ENCODE data around the gene KIF22.

The KIF22 gene

GRCh38 chr16:29804020-29804419 lies 13.5 kb downstream of the KIF22 start:
- DNase-seq (ENCODE audit: low spot score), result no peak

DNA sequence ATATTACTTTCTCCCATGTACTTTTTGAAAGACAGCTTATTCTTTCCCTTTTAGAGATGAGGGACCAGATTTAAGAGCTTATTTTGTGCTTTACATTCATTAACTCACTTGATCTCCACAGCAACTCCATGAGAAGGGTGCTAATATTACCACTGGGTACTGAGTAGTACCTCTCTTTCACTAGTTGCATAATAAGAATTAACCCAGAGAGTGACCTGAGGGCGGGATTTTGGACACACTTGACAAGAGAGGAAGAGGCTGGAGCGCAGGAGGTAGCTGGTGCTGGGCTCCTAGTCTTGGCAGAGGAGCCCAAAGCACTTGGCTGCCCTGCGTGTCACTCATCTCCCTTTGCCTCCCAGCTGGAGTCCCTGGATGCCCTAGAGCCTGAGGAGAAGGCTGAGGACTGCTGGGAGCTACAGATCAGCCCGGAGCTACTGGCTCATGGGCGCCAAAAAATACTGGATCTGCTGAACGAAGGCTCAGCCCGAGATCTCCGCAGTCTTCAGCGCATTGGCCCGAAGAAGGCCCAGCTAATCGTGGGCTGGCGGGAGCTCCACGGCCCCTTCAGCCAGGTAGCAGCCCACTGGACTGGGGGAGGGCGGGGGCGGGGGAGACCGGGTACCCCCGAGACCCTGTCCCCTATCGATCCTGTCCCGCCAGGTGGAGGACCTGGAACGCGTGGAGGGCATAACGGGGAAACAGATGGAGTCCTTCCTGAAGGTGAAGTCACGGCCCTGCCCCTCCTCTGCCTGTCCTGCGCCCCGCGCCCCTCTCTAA lies 14.1 kb downstream of the KIF22 start:
- no peak for DNase-seq (ENCODE audit: low spot score)

- DNase-seq (ENCODE audit: low spot score), result peak; percentile 96
Measured at GRCh38 chr16:29805232-29806098, 14.9 kb downstream of the KIF22 start.

GRCh38 chr16:29806099-29806579 lies 15.6 kb downstream of the KIF22 start, which contains the start of gene MAZ:
MAZ (plus strand) TSS chr16:29806529; CDS start chr16:29806702, 173 bp downstream.
- peak; percentile 81 for DNase-seq (ENCODE audit: low spot score)

GRCh38 chr16:29806641-29807425 lies 16.3 kb downstream of the KIF22 start:
- DNase-seq (ENCODE audit: low spot score), result peak; percentile 66

DNA sequence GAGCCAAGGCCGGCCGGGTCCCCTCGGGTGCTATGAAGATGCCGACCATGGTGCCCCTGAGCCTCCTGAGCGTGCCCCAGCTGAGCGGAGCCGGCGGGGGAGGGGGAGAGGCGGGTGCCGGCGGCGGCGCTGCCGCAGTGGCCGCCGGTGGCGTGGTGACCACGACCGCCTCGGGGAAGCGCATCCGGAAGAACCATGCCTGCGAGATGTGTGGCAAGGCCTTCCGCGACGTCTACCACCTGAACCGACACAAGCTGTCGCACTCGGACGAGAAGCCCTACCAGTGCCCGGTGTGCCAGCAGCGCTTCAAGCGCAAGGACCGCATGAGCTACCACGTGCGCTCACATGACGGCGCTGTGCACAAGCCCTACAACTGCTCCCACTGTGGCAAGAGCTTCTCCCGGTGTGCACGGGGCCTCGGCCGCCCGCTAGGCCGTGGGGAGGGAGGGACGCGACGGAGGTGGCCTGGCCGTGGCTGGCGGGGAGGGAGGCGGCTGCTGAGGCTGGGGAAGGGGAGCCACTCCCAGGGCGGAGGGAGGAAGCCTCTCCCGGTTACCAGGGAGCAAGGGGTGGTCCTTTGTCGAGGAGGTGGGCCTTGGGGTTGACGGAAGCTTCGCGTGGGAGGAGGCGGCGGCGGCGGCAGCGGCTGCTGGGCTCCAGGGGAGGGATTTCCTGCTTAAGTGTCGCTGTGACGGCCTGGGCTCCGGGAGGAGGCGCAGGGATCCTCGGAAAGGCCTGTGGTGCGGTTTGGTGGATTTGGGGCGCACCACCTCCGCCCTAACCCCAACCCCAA lies 17.1 kb downstream of the KIF22 start:
- DNase-seq (ENCODE audit: low spot score), result peak; percentile 89

- no peak for DNase-seq (ENCODE audit: low spot score)
Measured at GRCh38 chr16:29808219-29808900, 17.8 kb downstream of the KIF22 start.

GRCh38 chr16:29809031-29809747 lies 18.6 kb downstream of the KIF22 start:
- DNase-seq (ENCODE audit: low spot score), result no peak

DNA sequence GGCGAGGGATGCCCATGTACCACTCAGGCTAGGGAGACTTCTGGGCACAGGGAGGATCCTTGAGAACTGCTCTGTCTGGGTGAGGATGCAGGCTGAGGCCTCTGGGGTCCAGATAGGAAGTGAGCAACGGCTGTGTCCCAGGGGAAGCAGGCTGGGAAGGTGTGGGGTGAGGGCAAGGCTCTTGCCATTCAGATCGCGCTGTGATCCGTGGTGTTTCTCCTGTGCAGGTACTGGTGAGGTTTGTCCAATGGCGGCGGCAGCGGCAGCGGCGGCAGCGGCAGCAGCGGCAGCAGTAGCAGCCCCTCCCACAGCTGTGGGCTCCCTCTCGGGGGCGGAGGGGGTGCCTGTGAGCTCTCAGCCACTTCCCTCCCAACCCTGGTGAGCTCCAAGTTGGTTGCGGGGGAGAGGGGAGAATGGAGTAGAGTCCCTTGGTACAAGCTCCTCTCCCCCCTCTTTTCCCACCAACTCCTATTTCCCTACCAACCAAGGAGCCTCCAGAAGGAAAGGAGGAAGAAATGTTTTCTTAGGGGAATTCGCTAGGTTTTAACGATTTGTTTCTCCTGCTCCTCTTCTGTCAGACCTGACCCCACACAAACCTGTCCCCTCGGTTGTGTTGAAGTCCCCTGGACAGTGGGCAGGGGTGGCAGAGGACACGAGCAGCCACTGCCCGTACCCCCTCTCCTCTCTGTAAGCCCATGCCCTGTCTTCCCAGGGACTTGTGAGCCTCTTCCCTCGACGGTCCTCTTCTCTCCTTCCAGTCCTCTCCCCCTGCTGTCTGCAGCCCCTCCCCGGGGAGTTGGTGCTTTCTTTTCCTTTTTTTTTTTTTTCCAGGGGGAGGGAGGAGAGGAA lies 19.5 kb downstream of the KIF22 start:
- DNase-seq (ENCODE audit: low spot score), result no peak

GRCh38 chr16:29810699-29811169 lies 20.2 kb downstream of the KIF22 start:
- no peak for DNase-seq (ENCODE audit: low spot score)

- DNase-seq (ENCODE audit: low spot score), result peak; percentile 87
Measured at GRCh38 chr16:29811170-29811895, 20.8 kb downstream of the KIF22 start.

GRCh38 chr16:29811896-29812665 lies 21.5 kb downstream of the KIF22 start, which contains the start of gene PRRT2:
PRRT2 (plus strand) TSS chr16:29812193; CDS start chr16:29813055, 862 bp downstream.
- no peak for DNase-seq (ENCODE audit: low spot score)

- no peak for DNase-seq (ENCODE audit: low spot score)
Measured at GRCh38 chr16:29812754-29813643, 22.4 kb downstream of the KIF22 start.

DNA sequence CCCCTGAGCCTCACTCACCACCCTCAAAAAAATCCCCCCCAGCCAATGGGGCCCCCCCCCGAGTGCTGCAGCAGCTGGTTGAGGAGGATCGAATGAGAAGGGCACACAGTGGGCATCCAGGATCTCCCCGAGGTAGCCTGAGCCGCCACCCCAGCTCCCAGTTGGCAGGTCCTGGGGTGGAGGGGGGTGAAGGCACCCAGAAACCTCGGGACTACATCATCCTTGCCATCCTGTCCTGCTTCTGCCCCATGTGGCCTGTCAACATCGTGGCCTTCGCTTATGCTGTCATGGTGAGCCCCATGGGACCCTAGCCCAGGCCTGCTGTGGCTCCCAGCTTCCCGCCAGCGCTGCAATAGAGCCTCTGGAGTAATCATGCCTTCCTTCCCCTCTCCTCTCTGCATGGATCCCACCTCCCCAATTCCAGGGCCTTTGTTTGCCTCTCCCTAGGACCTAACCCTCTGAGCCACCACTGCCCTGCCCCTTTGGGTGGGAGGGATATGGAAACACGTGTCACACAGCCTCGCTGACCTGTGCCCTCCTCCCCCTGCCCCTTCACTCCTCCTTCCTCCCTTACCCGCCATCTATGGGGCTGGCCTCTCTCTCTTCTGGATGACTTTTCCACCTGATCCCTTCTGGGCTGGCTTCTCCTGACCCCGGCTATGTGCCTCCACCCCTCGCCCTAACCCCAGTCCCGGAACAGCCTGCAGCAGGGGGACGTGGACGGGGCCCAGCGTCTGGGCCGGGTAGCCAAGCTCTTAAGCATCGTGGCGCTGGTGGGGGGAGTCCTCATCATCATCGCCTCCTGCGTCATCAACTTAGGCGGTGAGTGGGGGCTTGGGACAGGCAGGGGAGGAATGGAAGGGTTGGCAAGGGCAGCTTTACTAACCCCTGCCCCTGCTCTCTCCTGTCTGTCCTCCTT lies 23.4 kb downstream of the KIF22 start:
- no peak for DNase-seq (ENCODE audit: low spot score)

GRCh38 chr16:29814592-29814991 lies 24.0 kb downstream of the KIF22 start:
- DNase-seq (ENCODE audit: low spot score), result no peak
